Upper lobe of left lung (tissue), 6 donors: ENCODE results near the gene ST6GALNAC1. TPM values are rescaled to one million over a fixed set of nuclear protein-coding genes. Genes with fewer than 3 reads are reported as not detected.

Source experiments
- ATAC-seq, 2 donors: fragments of 200-7000 bp; cut with Tn5 transposase; one replicate each; pipeline ENCODE4 v1.9.1; 2022; ENCODE audit warnings: mild to moderate bottlenecking in 2 of 2, moderate library complexity in 2 of 2; ENCODE audit not compliant: low FRiP score in 2 of 2
- DNase-seq, 2 donors: peaks; one replicate each; pipeline ENCODE4 v3.0.0-alpha.2; 2019 to 2020
- H3K27ac ChIP-seq, 4 donors: fragments of 200-600 bp; sonication (generic); one replicate each; pipeline ENCODE4 v1.5.1; 2016 to 2019
- H3K27me3 ChIP-seq, 4 donors: fragments of 200-600 bp; sonication (generic); one replicate each; pipeline ENCODE4 v1.5.1; 2017 to 2019
- H3K36me3 ChIP-seq, 4 donors: fragments of 200-600 bp; sonication (generic); one replicate each; pipeline ENCODE4 v1.5.1; 2016 to 2019
- H3K4me1 ChIP-seq, 4 donors: fragments of 200-600 bp; sonication (generic); one replicate each; pipeline ENCODE4 v1.5.1; 2018 to 2019
- H3K4me3 ChIP-seq, 4 donors: fragments of 200-600 bp; sonication (generic); one replicate each; pipeline ENCODE4 v1.5.1; 2017 to 2019; ENCODE audit warnings: mild to moderate bottlenecking in 2 of 4, moderate library complexity in 1 of 4
- H3K9me3 ChIP-seq, 4 donors: fragments of 200-600 bp; sonication (generic); one replicate each; pipeline ENCODE4 v1.5.1; 2018 to 2019
- CTCF ChIP-seq, 6 experiments: fragments of 450-650 bp in 4 of 6; fragments of 200-600 bp in 2 of 6; sonication (generic) in 2 of 6; IDR thresholded peaks; one replicate each; pipeline ENCODE4 v1.5.1; 2016 to 2019; ENCODE audit warnings: antibody characterized with exemption in 6 of 6
- EP300 ChIP-seq, 4 donors: sonication (generic); formaldehyde crosslinking; IDR thresholded peaks; one replicate each; pipeline ENCODE4 v1.5.1; 2017; ENCODE audit warnings: antibody characterized with exemption in 4 of 4, control low read depth in 2 of 4
- POLR2A ChIP-seq, 4 donors: fragments of 450-650 bp; IDR thresholded peaks; one replicate each; pipeline ENCODE4 v1.5.1; 2016 to 2017; ENCODE audit warnings: antibody characterized with exemption in 4 of 4, mild to moderate bottlenecking in 2 of 4
- POLR2AphosphoS5 ChIP-seq, 2 donors: sonication (generic); formaldehyde crosslinking; IDR thresholded peaks; one replicate each; pipeline ENCODE4 v1.5.1; 2017; ENCODE audit warnings: antibody characterized with exemption in 2 of 2
- WGBS, 2 donors: methylation state at CpG; one replicate each; pipeline ENCODE4 v1.1.5; 2017 to 2018; 5-methylcytosine and 5-hydroxymethylcytosine counted together
- total RNA-seq, 6 donors: library from RNA; depleted of rRNA in 4 of 6; stranded (reverse); fragments of >200 nt in 4 of 6; gene quantifications; one replicate each; pipeline versions ENCODE4 v1.1.0 to v1.2.1, GENCODE V29; 2016 to 2021
- donor health status: DM: no; HTN: no; CAD: no; lungs with moderate emphysema.
- donor health status: DM: no; HTN: yes; CAD: no; lungs with severe emphysema.

The ST6GALNAC1 gene
- total RNA-seq, 6 donors from 2014 or later, result 8.3 to 20.4 (median 19.1) TPM

- ATAC-seq (no peak), DNase-seq (no peak)
- Histone ChIP-seq H3K27ac (no peak overlapping the region), H3K36me3 (peaks cover 0 to 33% (median 9%) of the 10 kb centered on the region in 4 donors), H3K4me1 (peaks cover 3 to 13% (median 4%) of the 10 kb centered on the region in 4 donors), H3K4me3 (no peak overlapping the region), H3K27me3 (no peaks in the 10 kb centered on the region), H3K9me3 (no peaks in the 10 kb centered on the region)
- TF ChIP-seq EP300 (IDR thresholded peaks at IDR 0.05) (no peak), POLR2A (IDR thresholded peaks at IDR 0.05) (no peak), POLR2AphosphoS5 (IDR thresholded peaks at IDR 0.05) (no peak), CTCF (IDR thresholded peaks at IDR 0.05) (no peak)
- 88 to 90% methylated on average over 16 of the region's 16 CpGs for WGBS, 2 donors
These were observed 33.8 kb upstream of the ST6GALNAC1 start for GRCh38 chr17:76677406-76677805.

GRCh38 chr17:76676629-76677028, 33.1 kb upstream of the ST6GALNAC1 start:
- ATAC-seq, result no peak
- WGBS, 2 donors, result 93 to 97% methylated on average over 6 of the region's 6 CpGs
- Histone ChIP-seq H3K36me3 (peaks cover 0 to 26% (median 9%) of the 10 kb centered on the region in 4 donors), H3K27ac (no peak overlapping the region), H3K27me3 (no peaks in the 10 kb centered on the region), H3K4me3 (no peak overlapping the region), H3K4me1 (peaks cover 7 to 16% (median 7%) of the 10 kb centered on the region in 4 donors), H3K9me3 (no peaks in the 10 kb centered on the region)
- TF ChIP-seq POLR2A (IDR thresholded peaks at IDR 0.05) (no peak), EP300 (IDR thresholded peaks at IDR 0.05) (no peak), POLR2AphosphoS5 (IDR thresholded peaks at IDR 0.05) (no peak), CTCF (IDR thresholded peaks at IDR 0.05) (no peak)
- DNase-seq, result no peak

GRCh38 chr17:76675648-76676047, 32.1 kb upstream of the ST6GALNAC1 start:
- H3K9me3 ChIP-seq, result no peaks in the 10 kb centered on the region
- peaks cover 12 to 20% (median 15%) of the 10 kb centered on the region in 4 donors for H3K4me1 ChIP-seq
- no peaks in the 10 kb centered on the region for H3K27me3 ChIP-seq
- no peak overlapping the region for H3K27ac ChIP-seq
- DNase-seq (no peak), ATAC-seq (no peak)
- 95 to 98% methylated on average over 6 of the region's 6 CpGs for WGBS, 2 donors
- peaks cover 0 to 22% (median 8%) of the 10 kb centered on the region in 4 donors for H3K36me3 ChIP-seq
- no peak overlapping the region for H3K4me3 ChIP-seq
- no peak for TF ChIP-seq EP300 (IDR thresholded peaks at IDR 0.05)
- TF ChIP-seq POLR2AphosphoS5 (IDR thresholded peaks at IDR 0.05), result no peak
- no peak for TF ChIP-seq POLR2A (IDR thresholded peaks at IDR 0.05)
- TF ChIP-seq CTCF (IDR thresholded peaks at IDR 0.05), result no peak

- WGBS, 2 donors, result 91 to 100% methylated on average over 2 to 5 of the region's 5 CpGs
These were observed 31.0 kb upstream of the ST6GALNAC1 start for GRCh38 chr17:76674600-76674999.

More at GRCh38 chr17:76674600-76674999, 31.0 kb upstream of the ST6GALNAC1 start:
- H3K4me1 ChIP-seq, result peaks cover 12 to 31% (median 19%) of the 10 kb centered on the region in 4 donors
- no peak overlapping the region for H3K27ac ChIP-seq
- DNase-seq (no peak), ATAC-seq (no peak)
- H3K36me3 ChIP-seq, result peaks cover 0 to 16% (median 6%) of the 10 kb centered on the region in 4 donors
- no peaks in the 10 kb centered on the region for H3K27me3 ChIP-seq
- no peak overlapping the region for H3K4me3 ChIP-seq
- TF ChIP-seq POLR2A (IDR thresholded peaks at IDR 0.05) (no peak), EP300 (IDR thresholded peaks at IDR 0.05) (no peak), CTCF (IDR thresholded peaks at IDR 0.05) (no peak), POLR2AphosphoS5 (IDR thresholded peaks at IDR 0.05) (no peak)
- no peaks in the 10 kb centered on the region for H3K9me3 ChIP-seq
